ENCODE measurements around the gene PIK3CD. TPM values are rescaled to one million over a fixed set of nuclear protein-coding genes. Genes with fewer than 3 reads are reported as not detected.

Gene PIK3CD
- total and polyA plus RNA-seq, 2 donors (not counting 3 experiments of a cell fraction or from before 2014, with no cell fraction given), result 3.5 to 5.2 TPM

DNA sequence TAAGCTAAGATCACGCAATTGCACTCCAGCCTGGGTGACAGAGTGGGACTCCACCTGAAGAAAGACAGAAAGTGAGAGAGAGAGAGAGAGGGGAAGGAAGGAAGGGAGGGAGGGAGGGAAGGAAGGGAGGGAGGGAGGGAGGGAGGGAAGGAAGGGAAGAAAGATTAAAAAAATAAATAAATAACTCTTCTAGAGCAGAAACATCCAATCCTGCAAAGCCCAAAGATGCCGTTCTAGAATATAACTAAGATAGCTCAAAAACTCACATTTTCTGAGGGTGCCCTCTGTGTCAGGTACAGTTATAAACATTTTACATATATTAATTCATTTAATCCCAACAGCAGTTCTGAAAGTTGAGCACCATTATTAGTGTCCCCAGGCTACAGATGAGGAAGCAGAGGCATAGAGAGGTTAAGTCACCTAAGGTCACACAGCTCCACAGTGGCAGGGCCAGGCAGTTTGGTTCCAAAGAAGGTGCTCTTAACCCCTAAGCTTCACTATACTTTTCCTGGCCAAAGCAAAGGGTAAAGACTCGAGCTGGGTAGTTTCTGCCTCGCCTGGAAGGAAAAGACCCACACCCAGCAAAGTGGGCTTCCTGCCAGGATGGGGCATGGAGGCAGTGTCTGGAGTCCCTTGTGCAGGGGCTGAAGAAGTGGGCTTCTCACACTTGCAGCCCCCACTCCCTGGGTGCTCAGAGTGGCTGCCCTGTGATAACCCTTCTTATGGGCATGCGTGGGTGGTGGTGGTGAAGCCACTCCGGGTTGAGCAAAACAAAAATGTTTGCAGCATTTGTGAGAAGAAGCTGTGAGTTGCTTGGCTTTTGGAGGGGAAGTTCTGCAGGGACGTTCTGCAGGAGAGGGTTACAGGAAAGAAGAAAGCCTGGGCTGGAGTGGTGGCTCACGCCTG, 7.9 kb upstream of the PIK3CD start:
- no peak overlapping the region for H3K4me2 ChIP-seq (ENCODE audit: insufficient read depth, low read length)
- no peak for DNase-seq (ENCODE audit: low read depth, low spot score)
- no peaks in the 10 kb centered on the region for H3K9me3 ChIP-seq (replicated peaks; ENCODE audit: control insufficient read depth, insufficient read depth, low read length)
- H3K36me3 ChIP-seq (ENCODE audit: control insufficient read depth in 2 of 2, extremely low read depth in 1 of 2, insufficient read depth in 2 of 2, low read length in 2 of 2), result no peaks in the 10 kb centered on the region
- no peak for FAIRE-seq
- H3K4me1 ChIP-seq (ENCODE audit: control insufficient read depth, extremely low read depth, insufficient read depth, low read length), result no peaks in the 10 kb centered on the region
- no peaks in the 10 kb centered on the region for H3K27me3 ChIP-seq (ENCODE audit: control insufficient read depth in 2 of 2, insufficient read depth in 2 of 2, low read length in 2 of 2)
- TF ChIP-seq, protein P1, sequence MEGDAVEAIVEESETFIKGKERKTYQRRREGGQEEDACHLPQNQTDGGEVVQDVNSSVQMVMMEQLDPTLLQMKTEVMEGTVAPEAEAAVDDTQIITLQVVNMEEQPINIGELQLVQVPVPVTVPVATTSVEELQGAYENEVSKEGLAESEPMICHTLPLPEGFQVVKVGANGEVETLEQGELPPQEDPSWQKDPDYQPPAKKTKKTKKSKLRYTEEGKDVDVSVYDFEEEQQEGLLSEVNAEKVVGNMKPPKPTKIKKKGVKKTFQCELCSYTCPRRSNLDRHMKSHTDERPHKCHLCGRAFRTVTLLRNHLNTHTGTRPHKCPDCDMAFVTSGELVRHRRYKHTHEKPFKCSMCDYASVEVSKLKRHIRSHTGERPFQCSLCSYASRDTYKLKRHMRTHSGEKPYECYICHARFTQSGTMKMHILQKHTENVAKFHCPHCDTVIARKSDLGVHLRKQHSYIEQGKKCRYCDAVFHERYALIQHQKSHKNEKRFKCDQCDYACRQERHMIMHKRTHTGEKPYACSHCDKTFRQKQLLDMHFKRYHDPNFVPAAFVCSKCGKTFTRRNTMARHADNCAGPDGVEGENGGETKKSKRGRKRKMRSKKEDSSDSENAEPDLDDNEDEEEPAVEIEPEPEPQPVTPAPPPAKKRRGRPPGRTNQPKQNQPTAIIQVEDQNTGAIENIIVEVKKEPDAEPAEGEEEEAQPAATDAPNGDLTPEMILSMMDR (IDR thresholded peaks at IDR 0.05; ENCODE audit: extremely low read depth in 1 of 2, insufficient read depth in 1 of 2, low read depth in 1 of 2, low read length in 2 of 2), result no peak
- TF ChIP-seq MYC (IDR thresholded peaks at IDR 0.05; ENCODE audit: low read depth, low read length) (no peak), FOS (IDR thresholded peaks at IDR 0.05; ENCODE audit: borderline replicate concordance, insufficient read depth, low read length) (no peak), EZH2 (IDR thresholded peaks at IDR 0.05; ENCODE audit: borderline replicate concordance, low read depth, low read length, severe bottlenecking) (no peak), JUN (IDR thresholded peaks at IDR 0.05; ENCODE audit: borderline replicate concordance, insufficient read depth, insufficient read length, low read depth) (no peak), POLR2AphosphoS5 (IDR thresholded peaks at IDR 0.05; ENCODE audit: insufficient read depth, low read depth, low read length) (no peak), POLR2A (IDR thresholded peaks at IDR 0.05; ENCODE audit: low read depth, low read length) (no peak), GATA2 (IDR thresholded peaks at IDR 0.05; ENCODE audit: insufficient read depth, insufficient read length, low read depth, low read length) (no peak)
- TF ChIP-seq, protein P2, sequence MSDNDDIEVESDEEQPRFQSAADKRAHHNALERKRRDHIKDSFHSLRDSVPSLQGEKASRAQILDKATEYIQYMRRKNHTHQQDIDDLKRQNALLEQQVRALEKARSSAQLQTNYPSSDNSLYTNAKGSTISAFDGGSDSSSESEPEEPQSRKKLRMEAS (IDR thresholded peaks at IDR 0.05; ENCODE audit: insufficient read depth, insufficient read length), result no peak
- H3K27ac ChIP-seq (ENCODE audit: insufficient read depth, low read depth, low read length), result no peak overlapping the region
- no peaks in the 10 kb centered on the region for H4K20me1 ChIP-seq (replicated peaks; ENCODE audit: control insufficient read depth, extremely low read depth, insufficient read depth, low read length)
- no TSS peak for BruUV-seq (replicated peaks)
- H3K9ac ChIP-seq (replicated peaks; ENCODE audit: extremely low read depth, insufficient read depth, low read length), result no peak overlapping the region
- POLR2A ChIA-PET, result no interaction called here
- no peak overlapping the region for H3K4me3 ChIP-seq (replicated peaks in 1 of 3; ENCODE audit: insufficient read depth in 1 of 3, low read depth in 1 of 3, low read length in 3 of 3)
- H3K9me1 ChIP-seq (replicated peaks; ENCODE audit: control insufficient read depth, extremely low read depth, insufficient read depth, low read length), result no peaks in the 10 kb centered on the region
- H2AFZ ChIP-seq (ENCODE audit: low read depth, low read length), result no peak overlapping the region
- intact Hi-C loops (cut with micrococcal nuclease), result no loop called here
- CTCF ChIA-PET, result interaction anchor here (1.4 to 1.7 kb wide), 2 partner anchors 25 to 76 kb away, joined by 3 read pairs; no protein-coding TSS in a partner anchor
- no peaks in the 10 kb centered on the region for H3K79me2 ChIP-seq (ENCODE audit: control insufficient read depth, insufficient read depth, low read length)
- dilution Hi-C loops (cut with MboI; ENCODE audit: extremely low pct_ligation_motif_present, low sequenced_read_pairs), result no loop called here
